ENCODE measurements around the gene TBC1D10A.

GRCh38 chr22:30309951-30310741, 16.6 kb downstream of the TBC1D10A start:
- TF ChIP-seq, protein P1, sequence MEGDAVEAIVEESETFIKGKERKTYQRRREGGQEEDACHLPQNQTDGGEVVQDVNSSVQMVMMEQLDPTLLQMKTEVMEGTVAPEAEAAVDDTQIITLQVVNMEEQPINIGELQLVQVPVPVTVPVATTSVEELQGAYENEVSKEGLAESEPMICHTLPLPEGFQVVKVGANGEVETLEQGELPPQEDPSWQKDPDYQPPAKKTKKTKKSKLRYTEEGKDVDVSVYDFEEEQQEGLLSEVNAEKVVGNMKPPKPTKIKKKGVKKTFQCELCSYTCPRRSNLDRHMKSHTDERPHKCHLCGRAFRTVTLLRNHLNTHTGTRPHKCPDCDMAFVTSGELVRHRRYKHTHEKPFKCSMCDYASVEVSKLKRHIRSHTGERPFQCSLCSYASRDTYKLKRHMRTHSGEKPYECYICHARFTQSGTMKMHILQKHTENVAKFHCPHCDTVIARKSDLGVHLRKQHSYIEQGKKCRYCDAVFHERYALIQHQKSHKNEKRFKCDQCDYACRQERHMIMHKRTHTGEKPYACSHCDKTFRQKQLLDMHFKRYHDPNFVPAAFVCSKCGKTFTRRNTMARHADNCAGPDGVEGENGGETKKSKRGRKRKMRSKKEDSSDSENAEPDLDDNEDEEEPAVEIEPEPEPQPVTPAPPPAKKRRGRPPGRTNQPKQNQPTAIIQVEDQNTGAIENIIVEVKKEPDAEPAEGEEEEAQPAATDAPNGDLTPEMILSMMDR (IDR thresholded peaks at IDR 0.05) = no peak
- no peak for TF ChIP-seq POLR2A (IDR thresholded peaks at IDR 0.05)
- TF ChIP-seq POLR2AphosphoS5 (IDR thresholded peaks at IDR 0.05) = peak in 1 of 3 donors; percentile 64
